Activated CD4-positive, alpha-beta T cell treated with anti-CD3 and anti-CD28 coated beads, Interleukin-2, amount 50 U/mL, for 24 hours (primary cell): Measurements from ENCODE around the gene HILPDA.
"Not testable (repeated sequence)": the region's sequence is repeated elsewhere in the genome, so short reads cannot be mapped to it uniquely, and the experiment has no call there.

Source experiments
- DNase-seq, 2 donors: peaks; one replicate each; pipeline ENCODE4 v3.0.0-alpha.2; 2020; ENCODE audit warnings: low read depth in 1 of 2, low spot score in 1 of 2

The HILPDA gene

GRCh38 chr7:128459394-128459878, 3.8 kb downstream of the HILPDA start:
- DNase-seq: peak; percentile 18 to 49

DNA sequence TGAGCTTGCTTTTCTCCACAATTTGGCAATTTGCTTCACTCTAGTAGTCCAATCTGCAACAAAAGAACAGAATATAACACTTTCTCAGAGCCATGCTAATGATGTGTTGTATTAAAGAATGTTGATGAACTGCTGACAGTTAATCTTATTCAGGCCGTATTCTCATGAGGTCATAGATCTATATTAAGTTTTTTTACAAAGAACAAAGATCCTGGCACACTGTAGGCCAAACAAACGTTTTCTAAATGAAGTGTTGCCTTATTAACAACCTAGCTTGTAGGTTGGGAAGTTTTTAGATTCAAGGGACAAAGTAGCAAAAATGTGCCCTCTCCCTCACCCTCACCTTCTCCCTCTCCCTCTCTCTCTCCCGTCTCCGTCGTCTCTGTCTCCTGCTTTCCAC, 6.8 kb downstream of the HILPDA start:
- no peak for DNase-seq

GRCh38 chr7:128463345-128463744, 7.7 kb downstream of the HILPDA start:
- not testable (repeated sequence) for DNase-seq

DNA sequence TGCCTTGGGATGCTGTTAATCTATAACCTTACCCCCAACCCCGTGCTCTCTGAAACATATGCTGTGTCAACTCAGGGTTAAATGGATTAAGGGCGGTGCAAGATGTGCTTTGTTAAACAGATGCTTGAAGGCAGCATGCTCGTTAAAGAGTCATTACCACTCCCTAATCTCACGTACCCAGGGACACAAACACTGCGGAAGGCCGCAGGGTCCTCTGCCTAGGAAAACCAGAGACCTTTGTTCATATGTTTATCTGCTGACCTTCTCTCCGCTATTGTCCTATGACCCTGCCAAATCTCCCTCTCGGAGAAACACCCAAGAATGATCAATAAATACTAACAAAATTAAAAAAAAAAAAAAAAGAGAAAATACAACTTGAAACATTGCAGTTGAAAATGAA, 8.3 kb downstream of the HILPDA start:
- DNase-seq: not testable (repeated sequence)

DNA sequence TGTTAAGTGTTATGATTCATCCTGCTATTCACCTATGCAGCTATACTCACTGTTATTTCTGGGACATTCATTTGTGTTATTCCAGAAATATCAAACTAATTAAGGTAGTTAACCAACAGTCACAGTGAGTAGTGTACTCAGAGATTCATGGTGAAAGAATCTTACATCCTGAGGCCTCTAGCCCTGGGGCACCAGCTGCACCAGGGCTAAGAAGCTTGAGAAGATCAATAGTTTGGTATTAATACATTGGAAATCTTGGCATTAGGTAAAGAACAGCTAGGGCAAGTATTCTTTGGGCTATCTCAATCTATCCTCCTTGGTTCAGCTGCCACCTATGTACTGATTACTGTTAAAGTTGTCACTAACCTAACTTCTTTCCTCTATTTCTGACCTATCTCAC, 11.2 kb downstream of the HILPDA start:
- not testable (repeated sequence) for DNase-seq

DNA sequence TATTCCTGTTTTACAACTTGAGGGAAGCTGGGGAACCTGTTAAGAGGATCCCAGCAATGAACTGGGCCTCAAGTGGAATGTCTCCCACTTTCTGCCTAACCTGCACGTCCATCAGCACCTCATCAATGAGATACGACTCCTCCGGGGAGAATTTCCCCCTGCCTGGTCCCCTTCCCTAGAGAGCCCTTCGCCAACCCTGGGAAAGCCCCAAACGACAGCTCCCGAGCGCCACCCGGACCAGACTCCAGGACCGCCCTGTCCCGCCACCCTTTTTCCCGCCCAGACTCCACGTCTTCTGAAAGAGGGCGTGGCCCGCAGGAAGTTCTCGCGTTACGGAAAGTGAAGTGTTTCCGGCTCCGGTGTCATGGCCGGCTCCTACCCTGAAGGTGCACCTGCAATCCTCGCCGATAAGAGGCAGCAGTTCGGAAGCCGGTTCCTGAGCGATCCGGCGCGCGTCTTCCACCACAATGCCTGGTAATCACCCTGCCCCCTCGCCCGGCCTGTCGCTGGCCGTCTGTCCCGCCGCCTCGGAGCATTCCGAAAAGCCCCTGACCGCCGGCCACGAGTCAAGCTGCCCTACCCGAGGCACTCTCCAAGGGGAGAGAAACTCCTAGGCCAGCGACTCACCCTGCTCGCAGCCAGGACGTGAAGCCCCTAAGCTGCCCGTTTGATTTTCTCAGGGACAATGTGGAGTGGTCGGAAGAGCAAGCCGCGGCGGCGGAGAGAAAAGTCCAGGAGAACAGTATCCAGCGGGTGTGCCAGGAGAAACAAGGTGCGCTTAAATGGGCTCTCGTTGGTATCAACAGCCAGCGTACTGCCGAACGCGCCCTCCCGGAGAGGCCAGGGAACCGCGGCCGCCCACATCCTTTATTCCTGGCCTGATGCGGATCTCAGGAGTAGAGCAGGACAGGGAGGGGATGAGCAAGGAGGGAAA, 21.0 kb downstream of the HILPDA start, which contains the start of gene METTL2B:
Gene METTL2B (plus strand): TSS at position 347 of the 934 bp plus-strand sequence. CDS start 18 bp downstream, at position 365.
- peak; percentile 71 to 92 for DNase-seq

DNA sequence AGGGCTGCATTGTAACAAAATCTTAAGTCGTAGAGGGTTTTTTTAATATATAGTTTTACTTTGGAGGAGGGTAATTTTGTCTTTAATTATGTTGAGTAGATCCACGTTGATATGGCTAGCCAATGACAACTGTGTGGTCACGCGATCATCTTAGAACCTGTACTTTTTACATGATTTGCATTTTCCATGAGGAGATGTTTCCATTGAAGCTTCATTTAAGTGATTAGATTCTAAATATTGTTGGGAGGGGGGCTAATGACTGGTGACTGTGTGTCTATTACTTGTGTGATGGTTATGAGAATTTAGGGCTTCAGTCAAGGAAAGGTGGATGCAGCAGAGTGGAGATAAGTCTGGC, 21.6 kb downstream of the HILPDA start:
- not testable (repeated sequence) for DNase-seq

DNA sequence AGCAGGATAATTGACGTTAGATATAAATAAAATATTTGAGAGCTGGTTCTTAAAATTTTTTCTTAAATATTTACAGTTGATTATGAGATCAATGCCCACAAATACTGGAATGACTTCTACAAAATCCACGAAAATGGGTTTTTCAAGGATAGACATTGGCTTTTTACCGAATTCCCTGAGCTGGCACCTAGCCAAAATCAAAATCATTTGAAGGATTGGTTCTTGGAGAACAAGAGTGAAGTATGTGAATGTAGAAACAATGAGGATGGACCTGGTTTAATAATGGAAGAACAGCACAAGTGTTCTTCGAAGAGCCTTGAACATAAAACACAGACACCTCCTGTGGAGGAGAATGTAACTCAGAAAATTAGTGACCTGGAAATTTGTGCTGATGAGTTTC, 23.4 kb downstream of the HILPDA start:
- DNase-seq: not testable (repeated sequence)

GRCh38 chr7:128488134-128488533, 32.5 kb downstream of the HILPDA start:
- not testable (repeated sequence) for DNase-seq

- no peak for DNase-seq
Measured at GRCh38 chr7:128497405-128497804, 41.7 kb downstream of the HILPDA start.

DNA sequence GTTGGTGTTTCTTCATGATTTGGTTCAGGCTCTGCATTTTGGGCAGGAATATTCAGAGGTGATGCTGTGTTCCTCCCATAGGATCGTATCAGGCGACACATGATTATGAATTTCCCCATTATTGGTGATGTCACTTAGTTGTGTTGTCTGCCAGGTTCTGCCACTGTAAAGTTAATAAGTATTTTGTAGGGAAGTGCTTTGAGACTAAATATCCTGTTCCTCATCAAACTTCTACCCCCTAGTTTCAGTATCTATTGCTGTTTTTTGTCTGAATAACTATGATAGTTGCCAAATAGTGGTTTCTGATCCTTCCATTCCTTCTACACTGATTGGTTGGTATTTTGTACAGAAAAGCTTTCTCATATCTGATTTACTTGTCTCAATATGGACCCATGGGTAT, 49.7 kb downstream of the HILPDA start:
- DNase-seq: not testable (repeated sequence)

- not testable (repeated sequence) for DNase-seq
Measured at GRCh38 chr7:128506819-128507218, 51.1 kb downstream of the HILPDA start.

DNA sequence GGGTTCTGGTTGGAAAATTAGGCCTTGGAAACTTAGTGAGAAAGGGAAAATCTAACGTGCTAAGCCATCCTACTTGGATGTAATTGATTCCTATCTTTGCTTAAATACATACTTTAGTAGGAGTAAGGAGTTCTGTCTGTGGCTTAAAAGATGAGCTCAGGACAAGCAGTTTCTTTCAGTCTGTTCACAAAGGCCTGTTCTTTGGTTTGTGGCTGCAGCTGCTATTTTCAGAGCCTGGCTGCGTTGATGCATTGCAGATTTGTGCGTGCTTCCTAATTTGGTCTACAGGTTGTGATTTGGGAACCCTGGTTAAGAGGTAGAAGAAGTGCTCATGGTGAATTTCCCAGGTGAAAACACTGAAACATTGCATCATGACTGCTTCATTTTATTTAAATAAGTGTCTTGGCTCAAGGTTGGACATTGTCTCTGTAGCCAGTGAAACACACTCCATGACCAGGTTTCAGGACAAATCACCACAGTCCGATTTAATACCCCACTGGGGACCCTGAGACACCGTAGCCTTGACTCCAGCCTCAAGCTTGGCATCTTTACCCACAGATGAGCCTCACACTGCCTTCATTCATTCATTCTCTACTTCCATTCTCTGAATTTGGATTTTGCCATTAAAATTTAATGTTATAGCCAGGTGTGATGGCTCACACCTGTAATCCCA, 51.8 kb downstream of the HILPDA start:
- DNase-seq: not testable (repeated sequence)
